ENCODE results near the gene C3orf20.

GRCh38 chr3:14818804-14819500 lies 144.0 kb downstream of the C3orf20 start, which contains the start of gene FGD5:
- TF ChIP-seq CTCF (IDR thresholded peaks at IDR 0.05; ENCODE audit: insufficient read depth, low read length, poor library complexity, severe bottlenecking): no peak
- TF ChIP-seq EZH2phosphoT487 (conservative IDR thresholded peaks at IDR 0.05; ENCODE audit: low read length): no peak

All from SU-DHL-6 (cell line).